HG03095 (cell line): Measurements from ENCODE around the gene WIPF2.

ENCODE experiments used
- ATAC-seq: cut with Tn5 transposase; IDR thresholded peaks from one replicate; pipeline ENCODE4 v1.9.1; 2021; ENCODE audit warnings: moderate library complexity; ENCODE audit not compliant: unreplicated experiment

Gene WIPF2, protein sequence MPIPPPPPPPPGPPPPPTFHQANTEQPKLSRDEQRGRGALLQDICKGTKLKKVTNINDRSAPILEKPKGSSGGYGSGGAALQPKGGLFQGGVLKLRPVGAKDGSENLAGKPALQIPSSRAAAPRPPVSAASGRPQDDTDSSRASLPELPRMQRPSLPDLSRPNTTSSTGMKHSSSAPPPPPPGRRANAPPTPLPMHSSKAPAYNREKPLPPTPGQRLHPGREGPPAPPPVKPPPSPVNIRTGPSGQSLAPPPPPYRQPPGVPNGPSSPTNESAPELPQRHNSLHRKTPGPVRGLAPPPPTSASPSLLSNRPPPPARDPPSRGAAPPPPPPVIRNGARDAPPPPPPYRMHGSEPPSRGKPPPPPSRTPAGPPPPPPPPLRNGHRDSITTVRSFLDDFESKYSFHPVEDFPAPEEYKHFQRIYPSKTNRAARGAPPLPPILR

DNA sequence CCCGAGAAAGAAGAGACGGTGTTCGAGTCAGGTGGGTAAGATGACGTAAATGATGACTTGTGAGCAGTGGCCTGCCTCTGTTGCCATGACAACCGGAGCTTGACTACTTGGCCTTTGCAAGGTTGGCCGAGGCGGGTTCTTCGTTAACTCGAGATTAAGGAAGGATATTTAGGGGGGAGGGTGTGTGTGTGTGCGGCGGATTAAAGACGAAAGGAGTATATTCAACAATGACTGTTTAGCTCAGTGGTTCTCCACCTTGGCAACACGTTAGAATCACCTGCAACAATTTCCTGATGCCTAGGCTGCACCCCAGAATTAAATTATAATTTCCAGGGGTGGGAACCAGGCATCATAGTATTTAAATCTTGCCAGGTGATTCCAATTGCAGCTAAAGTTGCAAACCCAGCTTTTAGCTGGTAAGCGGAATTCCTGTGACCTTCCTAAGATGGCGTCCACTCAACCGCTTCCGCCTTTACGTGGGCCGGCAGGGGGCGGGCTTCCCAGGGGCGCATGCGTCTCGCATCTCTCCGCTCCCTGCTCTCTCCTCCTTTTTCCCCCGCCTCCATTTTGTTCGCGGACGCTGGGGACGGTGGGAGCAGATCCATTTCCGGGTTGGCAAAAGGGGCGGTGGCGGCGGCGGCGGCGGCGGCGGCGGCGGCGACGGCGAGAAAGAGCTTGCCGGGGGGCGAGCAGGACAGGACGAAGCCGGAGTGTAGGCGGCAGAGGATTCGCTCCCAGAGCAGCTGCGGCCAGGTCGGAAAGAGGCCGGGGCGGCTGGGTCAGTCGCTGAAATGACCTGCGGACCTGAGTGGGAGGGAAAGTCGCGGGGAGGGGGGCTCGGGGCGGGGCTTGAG lies at the start of gene WIPF2:
TSS of gene WIPF2 (plus strand) at position 565 of the 854 bp plus-strand sequence. CDS start 37,156 bp downstream, outside the sequence.
- peak; percentile 78 for ATAC-seq

DNA sequence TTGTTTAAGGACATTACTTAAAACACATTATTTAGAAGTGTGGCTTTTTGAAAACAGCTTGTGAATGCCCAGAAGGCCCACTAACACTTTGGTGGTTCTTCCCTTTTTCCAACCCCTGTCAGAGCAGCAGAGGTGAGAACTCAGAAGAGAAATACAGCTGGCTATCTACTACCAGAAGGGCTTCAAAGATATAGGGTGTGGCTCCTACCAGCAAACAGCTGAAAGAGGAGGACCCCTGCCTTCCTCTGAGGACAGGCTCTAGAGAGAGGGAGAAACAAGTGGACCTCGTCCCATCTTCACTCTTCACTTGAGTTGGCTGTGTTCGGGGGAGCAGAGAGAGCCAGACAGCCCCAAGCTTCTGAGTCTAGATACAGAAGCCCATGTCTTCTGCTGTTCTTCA lies 48.8 kb upstream of the WIPF2 start:
- ATAC-seq, result no peak

DNA sequence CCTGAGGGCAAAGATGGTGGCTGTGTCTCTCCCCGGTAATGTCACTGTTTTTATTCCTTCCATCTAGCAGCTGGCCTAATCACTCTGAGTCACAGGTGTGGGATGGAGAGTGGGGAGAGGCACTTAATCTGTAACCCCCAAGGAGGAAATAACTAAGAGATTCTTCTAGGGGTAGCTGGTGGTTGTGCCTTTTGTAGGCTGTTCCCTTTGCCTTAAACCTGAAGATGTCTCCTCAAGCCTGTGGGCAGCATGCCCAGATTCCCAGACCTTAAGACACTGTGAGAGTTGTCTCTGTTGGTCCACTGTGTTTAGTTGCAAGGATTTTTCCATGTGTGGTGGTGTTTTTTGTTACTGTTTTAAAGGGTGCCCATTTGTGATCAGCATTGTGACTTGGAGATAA lies 47.4 kb upstream of the WIPF2 start:
- ATAC-seq, result no peak

DNA sequence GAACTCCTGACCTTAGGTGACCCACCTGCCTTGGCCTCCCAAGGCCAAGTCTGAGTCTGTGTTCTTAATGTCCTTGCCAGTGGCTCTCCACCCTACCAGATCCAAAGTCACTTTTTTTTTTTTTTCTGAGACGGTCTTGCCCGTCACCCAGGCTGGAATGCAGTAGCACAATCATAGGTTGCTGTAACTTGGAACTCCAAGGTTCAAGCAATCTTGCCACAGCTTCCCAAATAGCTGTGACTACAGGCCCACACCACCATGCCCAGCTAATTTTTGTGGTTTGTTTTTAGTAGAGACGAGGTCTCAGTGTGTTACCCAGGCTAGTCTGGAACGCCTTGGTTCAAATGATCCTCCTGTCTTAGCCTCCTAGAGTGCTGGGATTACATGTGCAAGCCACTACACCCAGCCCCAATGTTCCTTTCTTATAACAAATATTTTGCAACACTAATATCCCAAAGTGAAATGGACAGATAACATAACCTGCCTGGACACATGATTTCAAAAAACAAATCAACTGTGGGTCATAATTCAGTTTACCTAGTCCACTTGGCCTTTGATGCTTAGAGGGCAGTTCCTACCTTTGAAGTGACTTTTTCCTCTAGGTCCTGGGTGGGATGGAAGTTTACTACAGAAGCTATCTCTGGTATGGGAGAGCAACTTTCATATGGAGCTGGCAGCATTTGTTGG lies 45.9 kb upstream of the WIPF2 start:
- ATAC-seq, result no peak

DNA sequence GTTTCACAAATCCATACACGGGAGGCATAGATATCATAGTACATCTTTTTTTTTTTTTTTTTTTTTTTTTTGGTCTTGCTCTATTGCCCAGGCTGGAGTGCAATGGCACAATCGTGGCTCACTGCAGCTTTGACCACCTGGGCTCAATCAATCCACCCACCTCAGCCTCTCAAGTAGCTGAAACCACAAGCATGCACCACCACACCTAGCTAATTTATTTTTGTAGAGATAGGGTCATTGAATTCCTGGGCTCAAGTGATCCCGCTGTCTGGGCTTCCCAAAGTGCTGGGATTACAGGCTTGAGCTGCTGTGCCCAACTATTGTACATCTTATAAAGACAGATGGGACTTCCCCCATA lies 45.3 kb upstream of the WIPF2 start:
- no peak for ATAC-seq

DNA sequence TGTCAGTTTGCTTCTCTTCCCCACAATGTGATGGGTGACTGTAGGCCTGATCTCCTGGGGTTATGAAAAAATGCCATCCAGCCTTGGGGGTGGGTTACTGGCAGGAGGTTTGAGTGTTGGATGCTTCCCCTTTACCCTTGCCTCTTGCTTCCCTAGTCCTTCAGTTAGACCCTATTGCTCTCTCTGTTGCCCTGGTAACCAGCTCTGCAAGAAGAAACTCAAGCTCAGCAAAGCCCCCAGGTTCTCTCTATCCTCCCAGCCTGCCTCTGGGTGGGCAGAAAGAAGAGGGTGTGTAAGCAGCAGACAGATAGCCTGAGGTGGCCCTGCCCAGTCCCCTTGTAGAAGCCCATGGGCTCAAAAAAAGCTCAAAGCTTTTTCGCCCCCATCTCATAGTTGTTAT lies 44.6 kb upstream of the WIPF2 start:
- ATAC-seq, result no peak

DNA sequence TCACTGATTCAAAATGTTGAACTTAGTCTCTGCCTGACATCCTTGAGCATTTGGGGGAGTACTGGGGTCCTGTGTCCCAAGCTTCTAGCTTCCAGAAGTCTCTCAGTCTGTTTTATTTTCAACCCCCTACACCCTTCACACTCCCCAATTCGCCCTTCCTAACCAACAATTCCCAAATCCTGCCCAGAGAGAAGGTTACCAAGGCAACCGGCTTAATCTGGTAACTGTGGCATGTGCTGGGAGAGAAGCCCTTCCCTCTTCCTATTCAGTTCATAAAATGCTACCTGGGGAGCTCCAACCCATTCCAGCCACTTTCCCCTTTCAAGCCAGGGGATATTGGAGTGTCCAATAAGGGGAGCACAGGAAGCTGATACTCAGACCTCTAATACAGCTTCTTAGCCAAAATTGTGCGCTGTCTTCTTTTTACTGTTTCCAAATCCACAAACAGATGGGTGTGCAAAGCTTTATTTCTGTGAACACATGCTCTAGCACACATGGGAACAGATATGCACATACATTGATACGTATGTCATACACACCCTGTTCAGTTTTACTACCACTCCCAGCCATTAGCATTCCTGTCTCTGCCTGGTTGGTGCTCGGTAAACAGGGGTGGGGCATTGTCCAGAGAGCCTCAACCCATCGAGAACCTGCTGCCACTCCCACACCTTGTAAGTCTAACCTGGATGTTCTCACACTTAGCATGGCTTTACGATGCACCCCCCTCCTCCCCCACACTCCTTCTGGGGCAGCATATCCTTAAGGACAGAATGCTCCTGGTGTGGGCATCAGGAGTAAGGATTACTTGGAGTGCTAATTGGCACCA lies 43.0 kb upstream of the WIPF2 start:
- ATAC-seq, result no peak

DNA sequence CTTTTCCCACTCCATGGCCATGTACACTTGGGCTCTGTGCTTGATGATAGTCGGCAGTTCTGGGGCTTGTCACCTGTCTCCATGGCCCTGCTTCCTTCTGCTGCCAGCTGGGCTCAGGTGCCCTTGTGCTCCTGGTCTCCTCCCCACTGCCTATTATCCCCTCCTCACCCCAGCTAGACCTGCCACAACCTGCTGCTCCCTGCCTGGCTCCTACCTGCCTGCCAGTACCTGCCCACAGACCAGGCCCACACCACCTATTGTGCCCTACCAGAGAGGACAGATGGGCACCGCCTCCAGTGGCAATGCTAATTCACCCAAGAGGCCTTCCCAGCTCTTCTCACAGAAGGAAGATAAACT lies 42.4 kb upstream of the WIPF2 start:
- no peak for ATAC-seq

DNA sequence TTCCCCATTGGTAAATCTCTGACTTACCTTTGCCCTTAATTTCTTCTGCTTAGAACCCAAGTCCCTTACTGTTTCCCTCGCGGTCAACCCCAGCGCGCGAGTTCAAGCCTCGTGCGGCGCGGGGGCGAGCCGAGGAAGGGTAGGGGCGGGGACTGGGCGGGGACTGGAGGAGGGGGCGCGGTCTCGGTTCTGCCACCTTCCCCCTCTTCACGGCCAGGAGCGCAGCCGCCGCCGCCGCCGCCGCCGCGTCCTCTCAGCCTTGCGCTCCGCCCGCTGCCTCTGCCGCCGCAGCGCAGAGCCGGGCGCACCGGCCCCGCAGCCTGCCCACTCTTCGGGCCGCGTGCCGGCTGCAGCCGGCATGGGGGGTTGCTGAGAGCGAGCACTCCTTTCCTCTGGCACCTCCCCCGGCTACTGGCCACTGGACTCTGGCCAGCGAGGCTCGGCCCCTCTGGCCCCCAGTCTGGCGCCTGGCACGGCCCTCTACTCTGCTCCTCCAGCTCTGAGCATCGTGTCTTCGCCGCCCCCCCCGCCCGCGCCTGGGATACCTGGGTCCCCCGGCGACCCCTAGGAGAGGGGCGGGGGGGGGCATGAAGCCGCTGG lies 41.7 kb upstream of the WIPF2 start, which contains the start of gene RAPGEFL1:
TSS of gene RAPGEFL1 (plus strand) at position 196 of the 600 bp plus-strand sequence. CDS start at position 588, 392 bp downstream.
- ATAC-seq, result no peak

DNA sequence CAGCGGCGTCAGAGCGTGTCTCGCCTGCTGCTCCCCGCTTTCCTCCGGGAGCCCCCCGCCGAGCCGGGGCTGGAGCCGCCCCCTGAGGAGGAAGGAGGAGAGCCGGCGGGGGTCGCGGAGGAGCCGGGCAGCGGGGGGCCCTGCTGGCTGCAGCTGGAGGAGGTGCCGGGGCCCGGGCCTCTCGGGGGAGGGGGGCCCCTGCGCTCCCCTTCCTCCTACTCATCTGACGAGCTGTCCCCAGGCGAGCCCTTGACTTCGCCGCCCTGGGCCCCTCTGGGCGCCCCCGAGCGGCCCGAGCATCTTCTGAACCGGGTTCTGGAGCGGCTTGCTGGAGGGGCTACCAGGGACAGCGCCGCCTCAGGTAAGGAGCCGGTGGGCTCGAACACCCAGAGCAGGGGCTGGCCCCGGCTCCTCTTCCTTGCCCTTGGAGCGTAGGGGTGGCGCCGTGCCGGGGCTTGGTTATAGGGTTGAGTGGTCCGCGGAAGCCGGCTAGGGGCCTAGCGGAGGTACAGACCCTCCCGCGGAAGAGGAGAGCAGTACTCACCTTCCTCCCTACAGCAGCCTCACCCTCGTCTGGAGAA lies 41.0 kb upstream of the WIPF2 start:
- no peak for ATAC-seq

DNA sequence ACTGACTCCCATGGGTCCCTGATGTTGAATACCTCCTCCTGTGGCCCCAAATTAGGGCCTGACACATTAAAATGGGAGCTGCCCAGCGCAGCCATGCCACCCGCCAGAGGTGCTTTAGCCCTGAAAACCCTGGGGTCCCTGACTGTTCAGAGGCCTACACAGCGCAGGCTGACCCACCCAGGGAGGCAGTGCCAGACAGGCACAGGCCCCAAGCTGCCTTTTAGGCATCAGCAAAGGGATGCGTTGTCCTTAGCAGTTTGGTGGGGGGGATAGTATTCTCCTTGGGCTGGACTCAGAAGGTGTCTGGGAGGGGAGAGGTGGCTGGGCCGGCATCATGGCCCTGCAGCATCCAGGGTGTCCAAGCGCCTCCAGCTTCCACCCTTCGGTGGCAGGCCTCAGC lies 40.4 kb upstream of the WIPF2 start:
- no peak for ATAC-seq

DNA sequence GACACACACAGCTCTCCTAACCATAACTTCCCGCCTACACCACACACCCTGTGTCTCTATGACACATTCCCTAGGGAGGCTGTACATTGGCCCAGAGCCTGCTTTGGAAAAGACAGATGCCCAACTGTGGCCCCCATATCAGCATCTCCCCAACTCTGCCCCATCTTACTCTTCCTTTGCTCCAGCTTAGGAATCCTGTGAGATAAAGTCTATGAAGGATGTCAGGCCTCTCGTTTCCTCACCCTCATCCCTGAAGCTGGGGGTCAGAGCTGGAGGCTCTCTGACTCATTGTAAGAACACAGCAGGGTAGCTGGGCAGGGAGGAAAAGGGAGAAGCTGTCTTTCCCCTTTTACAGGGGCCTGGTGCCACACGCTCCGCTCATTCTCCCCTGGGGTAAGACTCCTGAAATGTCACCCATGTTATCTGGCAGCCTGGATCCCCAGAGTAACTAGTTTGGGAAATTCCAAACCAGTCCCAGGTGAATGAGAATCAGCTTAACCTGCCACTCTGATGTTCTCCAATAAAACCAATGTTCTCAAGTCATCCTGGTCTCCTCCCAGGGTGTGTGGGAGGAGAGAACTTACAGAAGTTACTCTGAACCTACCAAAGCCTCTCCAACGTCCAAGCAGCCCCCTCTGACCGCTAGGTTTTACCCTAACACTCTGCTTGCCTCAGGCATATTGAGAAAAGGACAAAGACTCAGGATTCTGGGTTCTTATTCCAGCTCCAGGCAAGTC lies 39.0 kb upstream of the WIPF2 start:
- ATAC-seq, result no peak

DNA sequence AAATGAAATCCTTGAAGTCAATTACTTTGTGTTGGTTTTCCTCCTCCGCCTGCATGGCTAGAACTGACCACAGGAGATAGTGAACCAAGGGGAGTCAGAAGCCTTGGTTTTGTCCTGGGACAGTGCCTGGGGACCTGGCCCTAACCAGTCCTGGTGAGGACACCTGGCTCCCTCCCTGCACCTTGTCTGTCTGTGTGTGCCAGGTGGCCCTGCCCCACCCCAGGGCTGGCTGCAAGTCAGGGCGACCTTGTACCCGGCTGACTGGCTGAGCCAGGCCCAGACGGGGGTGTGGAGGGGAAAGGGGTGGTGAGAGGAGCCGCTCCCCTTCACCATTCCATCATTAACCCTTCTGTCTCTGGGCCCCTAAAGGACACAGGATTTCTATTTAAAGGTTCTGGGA lies 38.4 kb upstream of the WIPF2 start:
- ATAC-seq, result no peak

DNA sequence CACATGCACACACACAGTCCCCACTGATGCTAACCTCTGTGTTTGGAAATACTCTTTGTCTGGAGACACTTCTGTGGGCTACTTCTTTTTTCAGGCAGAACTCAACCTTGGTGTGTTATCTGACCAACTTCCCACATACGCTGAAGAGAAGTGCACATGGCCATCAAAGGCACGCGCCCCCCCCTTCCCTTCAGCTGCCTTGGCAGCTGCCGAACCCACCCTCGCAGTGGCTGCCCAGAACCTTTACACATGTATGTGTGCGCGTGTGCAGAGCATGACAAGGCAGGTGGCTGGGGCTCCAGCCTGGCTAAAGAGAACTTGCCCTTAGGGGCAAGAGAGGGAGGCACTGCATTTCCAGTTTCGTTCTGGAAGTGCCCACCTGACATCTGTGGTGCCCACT lies 37.9 kb upstream of the WIPF2 start:
- ATAC-seq, result no peak

DNA sequence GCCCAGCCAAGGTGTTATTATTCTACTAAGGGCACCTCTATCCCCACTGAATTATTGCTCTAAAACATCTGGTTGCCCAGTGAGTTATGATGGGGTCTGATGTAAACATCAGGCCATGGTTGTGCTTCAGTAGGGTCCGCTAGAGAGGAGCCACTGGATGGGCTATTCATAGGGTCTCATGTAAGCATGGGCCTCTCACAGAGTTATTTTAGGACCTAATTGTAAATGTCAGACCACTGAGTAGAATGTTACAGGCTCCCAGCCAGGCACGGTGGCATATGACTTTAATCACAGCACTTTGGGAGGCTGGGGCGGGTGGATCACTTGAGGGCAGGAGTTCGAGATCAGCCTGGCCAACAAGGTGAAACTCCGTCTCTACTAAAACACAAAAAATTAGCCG lies 36.5 kb upstream of the WIPF2 start:
- no peak for ATAC-seq

DNA sequence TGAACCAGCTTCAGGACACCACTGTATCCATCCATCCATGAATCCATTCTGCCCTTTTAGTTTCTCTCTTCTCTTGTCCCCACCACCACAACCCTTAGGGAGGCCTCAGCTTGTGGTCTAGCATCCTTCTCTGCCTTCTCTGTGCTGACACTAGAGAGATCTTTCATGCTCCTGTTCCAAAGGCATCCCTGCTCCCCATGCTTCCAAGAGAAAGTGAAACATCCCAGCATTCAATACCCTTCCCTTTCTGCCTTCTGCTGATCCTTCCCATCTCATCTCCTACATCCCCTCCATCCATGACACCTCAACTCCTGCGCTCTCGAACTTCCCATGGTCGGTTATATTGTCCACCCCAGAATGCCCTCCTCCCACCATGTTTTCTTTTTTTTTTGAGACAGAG lies 31.9 kb upstream of the WIPF2 start:
- no peak for ATAC-seq

DNA sequence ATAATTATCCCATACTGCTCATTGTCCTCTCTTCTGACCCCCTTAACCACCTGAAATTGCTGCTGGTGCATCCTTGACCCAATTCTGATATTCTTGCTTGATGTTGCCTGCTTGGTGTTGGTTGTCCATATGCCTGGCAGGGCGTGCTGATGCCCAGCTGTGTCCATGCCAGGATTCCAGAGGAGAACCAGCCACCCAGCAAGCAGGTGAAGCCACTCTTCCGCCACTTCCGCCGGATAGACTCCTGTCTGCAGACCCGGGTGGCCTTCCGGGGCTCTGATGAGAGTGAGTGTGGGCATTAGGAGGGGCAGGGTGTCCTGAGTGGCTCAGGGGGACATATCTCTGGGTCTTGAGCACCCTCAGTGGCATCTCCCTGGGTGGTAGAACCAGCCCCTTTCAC lies 30.4 kb upstream of the WIPF2 start:
- no peak for ATAC-seq

DNA sequence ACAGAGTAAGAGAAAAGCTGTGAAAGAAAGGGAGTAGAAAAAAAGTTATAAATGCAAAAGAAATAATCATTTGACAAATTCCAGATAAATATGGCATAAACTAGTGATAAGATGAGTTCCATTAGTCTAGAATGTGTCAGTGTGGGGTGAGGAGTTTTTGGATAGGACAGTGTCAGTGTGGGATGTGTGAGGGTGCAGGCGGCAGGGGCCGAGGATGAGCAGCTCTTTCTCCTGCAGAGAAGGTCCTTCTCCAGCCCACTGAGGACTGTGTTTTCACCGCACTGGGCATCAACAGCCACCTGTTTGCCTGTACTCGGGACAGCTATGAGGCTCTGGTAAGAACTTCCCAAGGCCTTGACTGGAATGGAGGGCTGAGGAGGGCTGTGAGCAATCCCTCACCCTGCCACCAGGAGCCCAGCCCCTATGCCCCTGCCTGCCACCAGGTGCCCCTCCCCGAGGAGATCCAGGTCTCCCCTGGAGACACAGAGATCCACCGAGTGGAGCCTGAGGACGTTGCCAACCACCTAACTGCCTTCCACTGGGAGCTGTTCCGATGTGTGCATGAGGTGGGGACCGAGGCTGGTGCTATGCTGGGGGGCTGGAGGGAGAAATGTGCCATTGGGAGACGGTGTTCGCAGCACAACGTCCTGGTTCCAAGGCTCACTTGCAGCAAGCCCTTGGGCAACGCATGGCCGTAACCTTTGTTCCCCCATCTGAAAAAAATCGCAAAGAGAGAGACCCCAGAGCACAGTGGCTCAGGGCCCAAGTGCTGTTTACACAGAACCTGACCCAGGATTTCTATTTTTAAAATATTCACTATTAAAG lies 28.7 kb upstream of the WIPF2 start:
- ATAC-seq, result no peak
